Smooth muscle cell (in vitro differentiated cells): Measurements from ENCODE around the gene GSG1L2. TPM values are rescaled to one million over a fixed set of nuclear protein-coding genes. Genes with fewer than 3 reads are reported as not detected.

Source experiments
- DNase-seq: peaks from one replicate; lab custom pipeline; 2025; ENCODE audit not compliant: unreplicated experiment; lab: John Stamatoyannopoulos, UW
- H2AFZ ChIP-seq: fragments of 200-600 bp; sonication (generic); 2 replicates; pipeline ENCODE4 v1.6.0; 2016; ENCODE audit warnings: antibody characterized with exemption, low read depth, mild to moderate bottlenecking
- H3F3A ChIP-seq: fragments of 200-600 bp; sonication (generic); 2 replicates; pipeline ENCODE4 v1.6.0; 2017; ENCODE audit warnings: antibody characterized with exemption, low read depth
- H3K27ac ChIP-seq: fragments of 200-600 bp; sonication (generic); 2 replicates; pipeline ENCODE4 v1.5.1; 2016; ENCODE audit warnings: low read depth, mild to moderate bottlenecking
- H3K27me3 ChIP-seq: fragments of 200-600 bp; sonication (generic); 2 replicates; pipeline ENCODE4 v1.6.1; 2016; ENCODE audit warnings: low read depth, mild to moderate bottlenecking
- H3K36me3 ChIP-seq: fragments of 200-600 bp; sonication (generic); 2 replicates; pipeline ENCODE4 v1.5.1; 2016; ENCODE audit warnings: low read depth
- H3K4me1 ChIP-seq: fragments of 200-600 bp; sonication (generic); 2 replicates; pipeline ENCODE4 v1.5.1; 2016; ENCODE audit warnings: low read depth
- H3K4me2 ChIP-seq: fragments of 200-600 bp; sonication (generic); 2 replicates; pipeline ENCODE4 v1.6.0; 2016; ENCODE audit warnings: mild to moderate bottlenecking
- H3K4me3 ChIP-seq: fragments of 200-600 bp; sonication (generic); 2 replicates; pipeline ENCODE4 v1.5.1; 2016; ENCODE audit warnings: mild to moderate bottlenecking
- H3K79me2 ChIP-seq: fragments of 200-600 bp; sonication (generic); 2 replicates; pipeline ENCODE4 v1.6.0; 2016; ENCODE audit warnings: low read depth, mild to moderate bottlenecking
- H3K9ac ChIP-seq: fragments of 200-600 bp; sonication (generic); 2 replicates; pipeline ENCODE4 v1.6.0; 2016; ENCODE audit warnings: low read depth
- H3K9me3 ChIP-seq: fragments of 200-600 bp; sonication (generic); replicated peaks from 2 replicates; pipeline ENCODE4 v1.5.1; 2016; ENCODE audit warnings: low read depth
- H4K20me1 ChIP-seq: fragments of 200-600 bp; sonication (generic); 2 replicates; pipeline ENCODE4 v1.6.0; 2016; ENCODE audit warnings: low read depth
- WGBS: methylation state at CpG from one replicate; pipeline ENCODE4 v1.1.7; 2016; ENCODE audit warnings: low lambda C conversion rate; 5-methylcytosine and 5-hydroxymethylcytosine counted together
- polyA plus RNA-seq: library from polyadenylated mRNA; unstranded; fragments of >200 nt; fragmentation: Nextera tagmentation; extraction: Ambion mirVana; gene quantifications from 2 replicates; pipeline ENCODE4 v1.2.1, GENCODE V29; 2016
- total RNA-seq: library from RNA; depleted of rRNA; stranded (reverse); fragments of >200 nt; gene quantifications from 2 replicates; pipeline ENCODE4 v1.2.3, GENCODE V29; 2014
- TF ChIP-seq, protein P1 (sequence below): fragments of 200-600 bp; sonication (generic); IDR thresholded peaks from 2 replicates; pipeline ENCODE4 v1.5.1; 2017; ENCODE audit warnings: borderline replicate concordance, mild to moderate bottlenecking, antibody characterized with exemption; ENCODE audit not compliant: insufficient read depth, poor library complexity, severe bottlenecking

GSG1L2 gene
- total and polyA plus RNA-seq, 2 experiments from 2014 or later, result not detected

DNA sequence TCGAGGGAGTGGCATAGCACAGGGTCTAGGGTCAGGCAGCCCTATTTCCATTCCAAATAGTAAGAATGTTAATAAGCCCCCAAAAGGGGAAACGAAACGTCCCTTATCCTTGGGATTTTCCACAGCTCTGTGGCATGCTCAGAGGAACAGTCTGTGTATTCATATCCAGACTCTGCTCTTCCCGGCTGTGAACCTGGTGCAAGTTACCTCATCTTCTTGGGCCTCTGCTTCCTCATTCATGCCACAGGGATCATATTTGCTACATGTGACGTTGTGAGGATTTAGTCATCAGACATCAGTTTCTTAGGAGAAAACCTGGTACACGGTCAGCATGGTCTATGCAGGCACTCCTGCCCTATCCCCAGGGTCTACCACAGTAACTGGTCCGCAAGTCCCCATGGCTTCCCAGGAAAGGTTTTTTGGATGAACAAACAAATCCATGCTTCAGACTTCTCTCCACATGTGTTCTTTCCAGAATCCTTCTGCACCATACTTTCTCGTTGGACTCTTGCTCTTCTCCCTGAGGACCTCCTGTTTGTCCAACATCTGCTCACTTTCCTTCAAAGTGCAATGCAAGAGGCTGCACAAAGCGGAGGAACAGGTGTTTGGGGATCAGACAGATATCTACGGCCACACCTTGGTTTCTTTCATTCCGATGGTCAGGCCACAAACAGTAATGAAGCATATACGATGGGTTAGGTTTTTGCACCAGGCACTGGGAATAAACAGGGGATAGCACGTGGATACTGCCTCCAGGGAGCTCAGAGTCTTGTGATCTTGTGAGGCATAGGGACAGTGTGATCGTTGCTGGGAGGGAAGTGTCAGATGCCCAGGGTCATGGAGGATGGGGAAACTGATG is 21.5 kb upstream of the GSG1L2 start:
- H3K4me3 ChIP-seq, result no peak overlapping the region
- H3K79me2 ChIP-seq, result no peaks in the 10 kb centered on the region
- H3K9ac ChIP-seq, result no peak overlapping the region
- DNase-seq, result no peak
- no peaks in the 10 kb centered on the region for H3K27me3 ChIP-seq
- H3K9me3 ChIP-seq, result no peaks in the 10 kb centered on the region
- no peaks in the 10 kb centered on the region for H3K4me1 ChIP-seq
- TF ChIP-seq, protein P1, sequence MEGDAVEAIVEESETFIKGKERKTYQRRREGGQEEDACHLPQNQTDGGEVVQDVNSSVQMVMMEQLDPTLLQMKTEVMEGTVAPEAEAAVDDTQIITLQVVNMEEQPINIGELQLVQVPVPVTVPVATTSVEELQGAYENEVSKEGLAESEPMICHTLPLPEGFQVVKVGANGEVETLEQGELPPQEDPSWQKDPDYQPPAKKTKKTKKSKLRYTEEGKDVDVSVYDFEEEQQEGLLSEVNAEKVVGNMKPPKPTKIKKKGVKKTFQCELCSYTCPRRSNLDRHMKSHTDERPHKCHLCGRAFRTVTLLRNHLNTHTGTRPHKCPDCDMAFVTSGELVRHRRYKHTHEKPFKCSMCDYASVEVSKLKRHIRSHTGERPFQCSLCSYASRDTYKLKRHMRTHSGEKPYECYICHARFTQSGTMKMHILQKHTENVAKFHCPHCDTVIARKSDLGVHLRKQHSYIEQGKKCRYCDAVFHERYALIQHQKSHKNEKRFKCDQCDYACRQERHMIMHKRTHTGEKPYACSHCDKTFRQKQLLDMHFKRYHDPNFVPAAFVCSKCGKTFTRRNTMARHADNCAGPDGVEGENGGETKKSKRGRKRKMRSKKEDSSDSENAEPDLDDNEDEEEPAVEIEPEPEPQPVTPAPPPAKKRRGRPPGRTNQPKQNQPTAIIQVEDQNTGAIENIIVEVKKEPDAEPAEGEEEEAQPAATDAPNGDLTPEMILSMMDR, result no peak
- no peaks in the 10 kb centered on the region for H3F3A ChIP-seq
- H3K4me2 ChIP-seq, result no peak overlapping the region
- H3K36me3 ChIP-seq, result no peaks in the 10 kb centered on the region
- H2AFZ ChIP-seq, result no peak overlapping the region
- peak overlapping the region; percentile 59 for H3K27ac ChIP-seq
- no peaks in the 10 kb centered on the region for H4K20me1 ChIP-seq
- WGBS, result 83% methylated on average over 14 of the region's 14 CpGs

DNA sequence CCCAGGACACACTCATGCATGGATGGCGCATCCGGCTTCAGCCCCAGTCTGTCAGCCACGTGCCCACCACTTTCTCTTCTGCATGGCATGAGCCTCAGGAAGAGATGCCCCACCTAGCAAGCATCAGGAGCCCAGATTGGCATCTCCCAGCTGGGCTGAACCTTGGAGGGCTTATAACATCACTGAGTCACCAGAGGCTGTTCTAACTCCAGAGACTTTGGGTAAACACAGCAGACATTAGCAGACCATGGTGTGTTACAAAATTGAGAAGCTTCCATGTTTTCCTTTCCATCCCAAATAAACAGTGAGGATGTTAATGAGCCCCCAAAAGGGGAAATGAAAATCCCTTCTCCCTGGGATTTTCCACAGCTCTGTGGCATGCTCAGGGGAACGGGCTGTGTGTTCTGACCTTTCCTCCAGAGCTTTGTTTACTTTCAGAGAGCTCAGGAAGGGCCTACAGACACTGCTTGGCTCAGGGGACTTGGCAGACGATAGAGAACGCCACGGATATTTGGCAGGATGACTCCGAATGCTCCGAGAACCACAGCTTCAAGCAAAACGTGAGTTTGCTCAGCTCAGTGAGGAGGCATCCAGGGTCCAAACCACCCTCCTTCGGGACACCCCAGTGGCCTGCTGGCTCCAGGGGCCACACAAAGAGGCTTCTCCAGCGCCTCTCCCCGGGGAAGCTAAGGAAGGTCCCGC is 20.3 kb upstream of the GSG1L2 start:
- no peak for DNase-seq
- Histone ChIP-seq H3K4me1 (no peaks in the 10 kb centered on the region), H3F3A (no peaks in the 10 kb centered on the region), H2AFZ (peak overlapping the region; percentile 90), H3K4me2 (peak overlapping the region; percentile 26), H3K9ac (no peak overlapping the region), H3K79me2 (no peaks in the 10 kb centered on the region), H3K36me3 (no peaks in the 10 kb centered on the region), H3K27me3 (no peaks in the 10 kb centered on the region), H4K20me1 (no peaks in the 10 kb centered on the region), H3K9me3 (no peaks in the 10 kb centered on the region), H3K27ac (peak overlapping the region; percentile 59), H3K4me3 (no peak overlapping the region)
- 66% methylated on average over 14 of the region's 14 CpGs for WGBS
- TF ChIP-seq, protein P1, result no peak

DNA sequence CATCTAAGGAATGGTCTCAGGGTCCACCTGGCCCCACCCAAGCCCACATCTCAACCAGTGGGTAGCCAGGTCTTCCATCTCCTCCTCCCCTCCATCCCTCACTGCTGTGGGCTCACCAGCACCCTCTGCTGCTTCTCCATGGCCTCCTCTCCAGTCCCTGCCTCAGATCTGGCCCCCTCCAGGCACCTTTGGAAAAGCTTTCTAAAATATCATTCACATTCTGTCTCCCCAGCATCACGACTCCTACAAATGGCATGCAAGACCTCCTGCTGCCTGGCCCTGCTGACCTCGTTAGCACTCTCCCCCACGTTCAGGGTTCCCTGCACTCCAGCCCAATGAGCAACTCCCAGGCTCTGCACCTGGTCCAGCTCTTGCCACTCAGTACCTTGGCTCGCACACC is 17.6 kb upstream of the GSG1L2 start:
- DNase-seq, result no peak
- H3K4me1 ChIP-seq, result no peaks in the 10 kb centered on the region
- H3K9ac ChIP-seq, result no peak overlapping the region
- no peak overlapping the region for H3K4me2 ChIP-seq
- H3K9me3 ChIP-seq, result no peaks in the 10 kb centered on the region
- TF ChIP-seq, protein P1, result no peak
- no peak overlapping the region for H3K27ac ChIP-seq
- no peak overlapping the region for H2AFZ ChIP-seq
- no peaks in the 10 kb centered on the region for H3F3A ChIP-seq
- no peak overlapping the region for H3K4me3 ChIP-seq
- 57% methylated on average over 4 of the region's 4 CpGs for WGBS
- no peaks in the 10 kb centered on the region for H3K36me3 ChIP-seq
- no peaks in the 10 kb centered on the region for H3K79me2 ChIP-seq
- H3K27me3 ChIP-seq, result no peaks in the 10 kb centered on the region
- H4K20me1 ChIP-seq, result no peaks in the 10 kb centered on the region
